ENCODE measurements around the gene CTNND2. TPM values are rescaled to one million over a fixed set of nuclear protein-coding genes. Genes with fewer than 3 reads are reported as not detected.

Gene CTNND2
- polyA plus RNA-seq, 1 experiment = not detected

- Histone ChIP-seq H3K9me3 (ENCODE audit: control insufficient read depth, insufficient read depth, low read length) (no peaks in the 10 kb centered on the region), H3K27ac (ENCODE audit: low read depth, low read length) (no peak overlapping the region), H3K4me3 (ENCODE audit: low read depth, low read length) (no peak overlapping the region), H3K27me3 (ENCODE audit: control insufficient read depth, insufficient read depth, low read length) (no peaks in the 10 kb centered on the region)
- POLR2A ChIA-PET = no interaction called here
- CTCF ChIA-PET = interaction anchor here (0.8 kb wide), 1 partner anchor 317 kb away, joined by 3 read pairs; no protein-coding TSS in a partner anchor
- DNase-seq (ENCODE audit: low read depth, low spot score) = no peak
- no peak for TF ChIP-seq CTCF (IDR thresholded peaks at IDR 0.05; ENCODE audit: low read depth, low read length)
These were observed 723.4 kb downstream of the CTNND2 start for GRCh38 chr5:11180890-11181289.

GRCh38 chr5:11177999-11178711, 726.1 kb downstream of the CTNND2 start:
- ChIA-PET CTCF (interaction anchor here (1.6 kb wide), 1 partner anchor 477 kb away, joined by 4 read pairs; no protein-coding TSS in a partner anchor), POLR2A (no interaction called here)
- no peak for DNase-seq (ENCODE audit: low read depth, low spot score)
- H3K27me3 ChIP-seq (ENCODE audit: control insufficient read depth, insufficient read depth, low read length) = no peaks in the 10 kb centered on the region
- TF ChIP-seq CTCF (IDR thresholded peaks at IDR 0.05; ENCODE audit: low read depth, low read length) = no peak
- no peaks in the 10 kb centered on the region for H3K9me3 ChIP-seq (ENCODE audit: control insufficient read depth, insufficient read depth, low read length)
- H3K4me3 ChIP-seq (ENCODE audit: low read depth, low read length) = no peak overlapping the region
- no peak overlapping the region for H3K27ac ChIP-seq (ENCODE audit: low read depth, low read length)

- H3K27ac ChIP-seq (ENCODE audit: low read depth, low read length) = no peak overlapping the region
- no peaks in the 10 kb centered on the region for H3K27me3 ChIP-seq (ENCODE audit: control insufficient read depth, insufficient read depth, low read length)
- H3K4me3 ChIP-seq (ENCODE audit: low read depth, low read length) = no peak overlapping the region
- no peak for DNase-seq (ENCODE audit: low read depth, low spot score)
- CTCF ChIA-PET = no interaction called here
- no peak for TF ChIP-seq CTCF (IDR thresholded peaks at IDR 0.05; ENCODE audit: low read depth, low read length)
- H3K9me3 ChIP-seq (ENCODE audit: control insufficient read depth, insufficient read depth, low read length) = no peaks in the 10 kb centered on the region
- POLR2A ChIA-PET = no interaction called here
These were observed 729.7 kb downstream of the CTNND2 start for GRCh38 chr5:11174591-11174990.

- ChIA-PET POLR2A (no interaction called here), CTCF (no interaction called here)
- no peaks in the 10 kb centered on the region for H3K9me3 ChIP-seq (ENCODE audit: control insufficient read depth, insufficient read depth, low read length)
- TF ChIP-seq CTCF (IDR thresholded peaks at IDR 0.05; ENCODE audit: low read depth, low read length) = no peak
- no peaks in the 10 kb centered on the region for H3K27me3 ChIP-seq (ENCODE audit: control insufficient read depth, insufficient read depth, low read length)
- H3K27ac ChIP-seq (ENCODE audit: low read depth, low read length) = no peak overlapping the region
- no peak overlapping the region for H3K4me3 ChIP-seq (ENCODE audit: low read depth, low read length)
- DNase-seq (ENCODE audit: low read depth, low spot score) = no peak
These were observed 731.8 kb downstream of the CTNND2 start for GRCh38 chr5:11172484-11172883.

GRCh38 chr5:11171236-11171635, 733.0 kb downstream of the CTNND2 start:
- H3K9me3 ChIP-seq (ENCODE audit: control insufficient read depth, insufficient read depth, low read length) = no peaks in the 10 kb centered on the region
- no peak for DNase-seq (ENCODE audit: low read depth, low spot score)
- H3K4me3 ChIP-seq (ENCODE audit: low read depth, low read length) = no peak overlapping the region
- H3K27me3 ChIP-seq (ENCODE audit: control insufficient read depth, insufficient read depth, low read length) = no peaks in the 10 kb centered on the region
- no peak for TF ChIP-seq CTCF (IDR thresholded peaks at IDR 0.05; ENCODE audit: low read depth, low read length)
- CTCF ChIA-PET = no interaction called here
- H3K27ac ChIP-seq (ENCODE audit: low read depth, low read length) = no peak overlapping the region
- POLR2A ChIA-PET = no interaction called here
